NCI-H1092 (cell line): ENCODE data around the gene CCL28.
"Not testable (repeated sequence)": the region's sequence is repeated elsewhere in the genome, so short reads cannot be mapped to it uniquely, and the experiment has no call there.

Experiments
- DNase-seq: peaks from one replicate; lab custom pipeline; 2025; lab: John Stamatoyannopoulos, UW

The CCL28 gene

GRCh38 chr5:43412156-43412555 is at the start of gene CCL28:
Gene CCL28, minus strand, starts transcription at chr5:43412391. Its CDS starts 75 bp downstream, at chr5:43412316.
- no peak for DNase-seq

GRCh38 chr5:43461066-43461465 is 48.9 kb upstream of the CCL28 start:
- DNase-seq, result no peak

GRCh38 chr5:43456556-43456955 is 44.4 kb upstream of the CCL28 start:
- no peak for DNase-seq

GRCh38 chr5:43441575-43441974 is 29.4 kb upstream of the CCL28 start:
- DNase-seq, result not testable (repeated sequence)

GRCh38 chr5:43437062-43437660 is 25.0 kb upstream of the CCL28 start:
- DNase-seq, result no peak

- no peak for DNase-seq
Measured at GRCh38 chr5:43433382-43433781, 21.2 kb upstream of the CCL28 start.

- DNase-seq, result no peak
Measured at GRCh38 chr5:43432486-43433375, 20.5 kb upstream of the CCL28 start.

GRCh38 chr5:43429706-43430105 is 17.5 kb upstream of the CCL28 start:
- DNase-seq, result no peak

GRCh38 chr5:43429016-43429415 is 16.8 kb upstream of the CCL28 start:
- DNase-seq, result no peak

GRCh38 chr5:43427306-43427705 is 15.1 kb upstream of the CCL28 start:
- DNase-seq, result no peak

- DNase-seq, result no peak
Measured at GRCh38 chr5:43425983-43426382, 13.8 kb upstream of the CCL28 start.

GRCh38 chr5:43423086-43423485 is 10.9 kb upstream of the CCL28 start:
- not testable (repeated sequence) for DNase-seq

- no peak for DNase-seq
Measured at GRCh38 chr5:43422143-43422542, 10.0 kb upstream of the CCL28 start.

- no peak for DNase-seq
Measured at GRCh38 chr5:43421450-43422133, 9.4 kb upstream of the CCL28 start.

- DNase-seq, result no peak
Measured at GRCh38 chr5:43420241-43420640, 8.1 kb upstream of the CCL28 start.

- DNase-seq, result no peak
Measured at GRCh38 chr5:43418561-43418960, 6.4 kb upstream of the CCL28 start.

- no peak for DNase-seq
Measured at GRCh38 chr5:43416803-43417394, 4.7 kb upstream of the CCL28 start.

- DNase-seq, result no peak
Measured at GRCh38 chr5:43415935-43416802, 4.0 kb upstream of the CCL28 start.

GRCh38 chr5:43413966-43414365 is 1.8 kb upstream of the CCL28 start:
- DNase-seq, result no peak

- DNase-seq, result peak; percentile 4
Measured at GRCh38 chr5:43412644-43413043, 453 bp upstream of the CCL28 start.

- DNase-seq, result no peak
Measured at GRCh38 chr5:43411495-43411894, 696 bp downstream of the CCL28 start.

- no peak for DNase-seq
Measured at GRCh38 chr5:43410414-43410813, 1.8 kb downstream of the CCL28 start.
